PFSK-1 (cell line): ENCODE data around the gene C3orf38.

Experiments used
- FOXP2 ChIP-seq: optimal IDR thresholded peaks from 2 replicates; pipeline ENCODE3; 2011; ENCODE audit warnings: borderline replicate concordance, control low read depth, inconsistent platforms; ENCODE audit not compliant: insufficient read depth; ENCODE audit errors: extremely low read length, extremely low read depth
- POLR2AphosphoS5 ChIP-seq: IDR thresholded peaks from 2 replicates; pipeline ENCODE4 v1.6.1; 2012; ENCODE audit warnings: low read depth, mild to moderate bottlenecking, control low read depth, low read length, moderate library complexity
- SIN3A ChIP-seq: IDR thresholded peaks from 2 replicates; pipeline ENCODE4 v1.6.1; 2012; ENCODE audit warnings: mild to moderate bottlenecking, low read length, moderate library complexity, borderline replicate concordance; ENCODE audit not compliant: insufficient read depth
- TAF1 ChIP-seq: IDR thresholded peaks from 2 replicates; pipeline ENCODE4 v1.6.1; 2012; ENCODE audit warnings: low read length, control low read depth, borderline replicate concordance; ENCODE audit not compliant: insufficient read depth
- TF ChIP-seq, protein P1 (sequence below), 2 experiments: IDR thresholded peaks; 2 replicates each; pipeline versions ENCODE4 v1.6.1 to v1.8.0; 2011 to 2012; ENCODE audit warnings: low read depth in 2 of 2, low read length in 2 of 2, control low read depth in 1 of 2, inconsistent platforms in 1 of 2, mild to moderate bottlenecking in 1 of 2, moderate library complexity in 1 of 2; ENCODE audit not compliant: insufficient read depth in 1 of 2

Gene C3orf38

DNA sequence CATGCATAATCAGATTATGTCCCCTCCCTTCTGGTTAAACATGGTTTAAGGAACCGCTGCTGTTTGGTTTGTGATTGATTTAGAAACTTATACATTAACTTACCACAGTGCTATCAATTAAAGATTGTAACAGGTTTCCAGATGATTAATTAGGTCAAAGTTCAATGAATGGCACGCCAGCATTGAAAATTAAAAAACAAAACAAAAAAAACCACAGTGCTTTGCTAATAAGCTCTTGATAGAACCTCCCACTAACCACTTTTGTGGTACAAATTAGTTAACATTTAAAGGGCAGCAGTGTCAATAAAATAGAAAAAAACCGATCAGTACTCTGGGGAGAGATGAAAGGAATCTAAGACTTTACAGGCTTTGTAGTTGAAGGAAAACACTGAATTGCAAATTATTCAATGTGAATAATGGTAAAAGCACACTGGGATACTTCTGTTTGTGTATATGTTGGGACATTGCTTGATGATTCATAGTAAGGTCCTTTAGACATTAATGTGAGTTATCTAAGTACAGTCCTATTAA, 7.6 kb upstream of the C3orf38 start:
- TF ChIP-seq, protein P1, sequence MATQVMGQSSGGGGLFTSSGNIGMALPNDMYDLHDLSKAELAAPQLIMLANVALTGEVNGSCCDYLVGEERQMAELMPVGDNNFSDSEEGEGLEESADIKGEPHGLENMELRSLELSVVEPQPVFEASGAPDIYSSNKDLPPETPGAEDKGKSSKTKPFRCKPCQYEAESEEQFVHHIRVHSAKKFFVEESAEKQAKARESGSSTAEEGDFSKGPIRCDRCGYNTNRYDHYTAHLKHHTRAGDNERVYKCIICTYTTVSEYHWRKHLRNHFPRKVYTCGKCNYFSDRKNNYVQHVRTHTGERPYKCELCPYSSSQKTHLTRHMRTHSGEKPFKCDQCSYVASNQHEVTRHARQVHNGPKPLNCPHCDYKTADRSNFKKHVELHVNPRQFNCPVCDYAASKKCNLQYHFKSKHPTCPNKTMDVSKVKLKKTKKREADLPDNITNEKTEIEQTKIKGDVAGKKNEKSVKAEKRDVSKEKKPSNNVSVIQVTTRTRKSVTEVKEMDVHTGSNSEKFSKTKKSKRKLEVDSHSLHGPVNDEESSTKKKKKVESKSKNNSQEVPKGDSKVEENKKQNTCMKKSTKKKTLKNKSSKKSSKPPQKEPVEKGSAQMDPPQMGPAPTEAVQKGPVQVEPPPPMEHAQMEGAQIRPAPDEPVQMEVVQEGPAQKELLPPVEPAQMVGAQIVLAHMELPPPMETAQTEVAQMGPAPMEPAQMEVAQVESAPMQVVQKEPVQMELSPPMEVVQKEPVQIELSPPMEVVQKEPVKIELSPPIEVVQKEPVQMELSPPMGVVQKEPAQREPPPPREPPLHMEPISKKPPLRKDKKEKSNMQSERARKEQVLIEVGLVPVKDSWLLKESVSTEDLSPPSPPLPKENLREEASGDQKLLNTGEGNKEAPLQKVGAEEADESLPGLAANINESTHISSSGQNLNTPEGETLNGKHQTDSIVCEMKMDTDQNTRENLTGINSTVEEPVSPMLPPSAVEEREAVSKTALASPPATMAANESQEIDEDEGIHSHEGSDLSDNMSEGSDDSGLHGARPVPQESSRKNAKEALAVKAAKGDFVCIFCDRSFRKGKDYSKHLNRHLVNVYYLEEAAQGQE (IDR thresholded peaks at IDR 0.05; ENCODE audit: insufficient read depth in 1 of 2, low read depth in 2 of 2, low read length in 2 of 2) = no peak
- TF ChIP-seq POLR2AphosphoS5 (no peak), FOXP2 (no peak), TAF1 (no peak), SIN3A (no peak)

DNA sequence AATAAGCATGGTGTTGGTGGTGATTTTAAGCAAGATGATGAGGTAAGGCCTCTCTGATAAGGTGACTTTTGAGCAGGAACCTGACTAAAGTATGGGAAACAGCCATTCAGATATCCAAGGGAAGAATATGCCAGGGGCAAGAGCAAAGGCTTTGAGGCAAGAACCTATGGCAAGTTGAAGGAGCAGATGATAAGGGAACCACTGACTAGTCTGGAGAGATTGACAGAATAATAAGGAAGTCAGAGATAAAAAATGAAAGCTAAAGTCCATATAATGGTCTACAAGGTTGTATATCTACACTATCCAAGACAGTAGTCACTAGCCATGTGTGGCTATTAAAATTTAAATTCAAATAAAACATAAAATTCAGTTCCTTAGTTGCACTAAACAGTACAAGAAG, 2.5 kb upstream of the C3orf38 start:
- TF ChIP-seq FOXP2 (no peak), TAF1 (no peak), SIN3A (no peak), POLR2AphosphoS5 (no peak)
- TF ChIP-seq, protein P1 (IDR thresholded peaks at IDR 0.05; ENCODE audit: insufficient read depth in 1 of 2, low read depth in 2 of 2, low read length in 2 of 2) = no peak

DNA sequence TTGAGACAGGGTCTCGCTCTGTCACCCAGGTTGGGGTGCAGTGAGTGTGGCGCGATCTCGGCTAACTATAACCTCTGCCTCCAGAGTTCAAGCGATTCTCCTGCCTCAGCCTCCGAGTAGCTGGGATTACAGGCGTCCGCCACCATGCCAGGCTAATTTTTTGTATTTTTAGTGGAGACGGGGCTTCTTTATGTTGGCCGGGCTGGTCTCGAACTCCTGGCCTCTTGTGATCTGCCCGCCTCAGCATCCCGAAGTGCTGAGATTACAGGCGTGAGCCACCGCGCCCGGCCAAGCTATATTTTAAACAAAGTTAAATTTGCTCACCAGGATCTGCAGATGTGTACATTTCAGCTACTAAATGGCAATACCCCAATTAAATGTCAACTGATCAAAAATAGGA, 1.1 kb upstream of the C3orf38 start:
- TF ChIP-seq POLR2AphosphoS5 (no peak), TAF1 (no peak), FOXP2 (no peak), SIN3A (no peak)
- TF ChIP-seq, protein P1 (IDR thresholded peaks at IDR 0.05; ENCODE audit: insufficient read depth in 1 of 2, low read depth in 2 of 2, low read length in 2 of 2) = no peak

DNA sequence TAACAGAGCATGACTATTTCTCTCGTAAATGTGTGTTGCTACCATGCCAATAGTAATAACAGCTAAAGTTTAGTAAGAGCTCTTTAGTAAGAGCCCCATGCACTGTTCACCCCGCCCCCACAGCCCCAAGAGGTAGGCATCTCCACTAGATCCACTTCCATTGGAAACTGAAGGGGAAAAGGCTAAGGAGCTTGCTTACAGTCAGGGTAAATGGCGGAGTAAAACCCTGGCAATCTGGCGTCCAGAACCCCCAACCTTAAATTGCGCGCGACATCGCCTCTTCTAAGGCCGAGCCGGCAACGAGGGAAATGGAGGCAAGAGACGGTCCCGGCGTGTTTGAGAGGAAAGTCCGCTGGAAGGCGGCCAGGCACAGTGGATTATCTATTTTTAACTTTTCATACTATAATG, 654 bp upstream of the C3orf38 start:
- TF ChIP-seq POLR2AphosphoS5 (no peak), TAF1 (no peak), FOXP2 (no peak), SIN3A (no peak)
- TF ChIP-seq, protein P1 (IDR thresholded peaks at IDR 0.05; ENCODE audit: insufficient read depth in 1 of 2, low read depth in 2 of 2, low read length in 2 of 2) = no peak

DNA sequence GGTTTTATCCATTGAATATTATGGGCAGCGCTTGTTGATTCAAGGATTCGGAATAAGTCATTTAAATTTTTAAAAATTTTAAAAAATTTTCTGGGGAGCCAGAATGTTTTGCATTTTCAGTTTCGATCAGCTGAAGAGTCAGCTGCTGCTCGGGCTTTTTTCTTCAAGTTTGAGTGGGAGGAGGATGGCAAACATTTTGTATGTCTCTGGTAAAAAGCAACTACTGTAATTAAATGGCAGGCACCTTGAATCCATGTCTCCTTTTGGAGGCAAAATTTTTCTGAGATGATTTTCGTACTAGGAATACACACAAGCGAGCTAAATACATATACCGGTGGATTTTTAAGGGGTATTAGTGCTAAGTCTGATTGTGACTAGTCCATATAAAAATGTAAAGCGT, 612 bp downstream of the C3orf38 start:
- no peak for TF ChIP-seq SIN3A
- TF ChIP-seq FOXP2 = no peak
- TF ChIP-seq, protein P1 (IDR thresholded peaks at IDR 0.05; ENCODE audit: insufficient read depth in 1 of 2, low read depth in 2 of 2, low read length in 2 of 2) = no peak
- TF ChIP-seq POLR2AphosphoS5 = no peak
- TF ChIP-seq TAF1 = no peak
